BLaER1 treated with 17β-estradiol and CSF1 and Interleukin-3, amounts not matched to agents 10 nM and 100 nM (cell line): Measurements from ENCODE around the gene PRX.
"Not testable (repeated sequence)": the region's sequence is repeated elsewhere in the genome, so short reads cannot be mapped to it uniquely, and the experiment has no call there.

ENCODE experiments used
- H3K27ac ChIP-seq, 11 experiments: shearing (Covaris generic); formaldehyde crosslinking; 2 replicates each; pipeline ENCODE4 v1.8.1; 2022
- H3K27me3 ChIP-seq, 11 experiments: shearing (Covaris generic); formaldehyde crosslinking; 2 replicates each; pipeline ENCODE4 v1.8.1; 2022
- H3K36me3 ChIP-seq, 11 experiments: shearing (Covaris generic); formaldehyde crosslinking; 2 replicates each; pipeline ENCODE4 v1.8.1; 2022
- H3K4me1 ChIP-seq, 10 experiments: shearing (Covaris generic); formaldehyde crosslinking; 2 replicates each; pipeline ENCODE4 v1.8.1; 2022
- H3K4me2 ChIP-seq, 11 experiments: shearing (Covaris generic); formaldehyde crosslinking; 2 replicates each; pipeline ENCODE4 v1.8.1; 2022
- H3K4me3 ChIP-seq, 10 experiments: shearing (Covaris generic); formaldehyde crosslinking; 2 replicates each; pipeline ENCODE4 v1.8.1; 2022
- H3K9ac ChIP-seq, 11 experiments: shearing (Covaris generic); formaldehyde crosslinking; 2 replicates each; pipeline ENCODE4 v1.8.1; 2022
- H3K9me3 ChIP-seq, 11 experiments: shearing (Covaris generic); formaldehyde crosslinking; replicated peaks in 1 of 11; 2 replicates each; pipeline ENCODE4 v1.8.1; 2022
- H4K20me1 ChIP-seq, 11 experiments: shearing (Covaris generic); formaldehyde crosslinking; 2 replicates each; pipeline ENCODE4 v1.8.1; 2022
- Cebpa-rat ChIP-seq, 11 experiments: shearing (Covaris generic); IDR thresholded peaks; 2 replicates each; pipeline ENCODE4 v1.8.1; 2022

The PRX gene, protein sequence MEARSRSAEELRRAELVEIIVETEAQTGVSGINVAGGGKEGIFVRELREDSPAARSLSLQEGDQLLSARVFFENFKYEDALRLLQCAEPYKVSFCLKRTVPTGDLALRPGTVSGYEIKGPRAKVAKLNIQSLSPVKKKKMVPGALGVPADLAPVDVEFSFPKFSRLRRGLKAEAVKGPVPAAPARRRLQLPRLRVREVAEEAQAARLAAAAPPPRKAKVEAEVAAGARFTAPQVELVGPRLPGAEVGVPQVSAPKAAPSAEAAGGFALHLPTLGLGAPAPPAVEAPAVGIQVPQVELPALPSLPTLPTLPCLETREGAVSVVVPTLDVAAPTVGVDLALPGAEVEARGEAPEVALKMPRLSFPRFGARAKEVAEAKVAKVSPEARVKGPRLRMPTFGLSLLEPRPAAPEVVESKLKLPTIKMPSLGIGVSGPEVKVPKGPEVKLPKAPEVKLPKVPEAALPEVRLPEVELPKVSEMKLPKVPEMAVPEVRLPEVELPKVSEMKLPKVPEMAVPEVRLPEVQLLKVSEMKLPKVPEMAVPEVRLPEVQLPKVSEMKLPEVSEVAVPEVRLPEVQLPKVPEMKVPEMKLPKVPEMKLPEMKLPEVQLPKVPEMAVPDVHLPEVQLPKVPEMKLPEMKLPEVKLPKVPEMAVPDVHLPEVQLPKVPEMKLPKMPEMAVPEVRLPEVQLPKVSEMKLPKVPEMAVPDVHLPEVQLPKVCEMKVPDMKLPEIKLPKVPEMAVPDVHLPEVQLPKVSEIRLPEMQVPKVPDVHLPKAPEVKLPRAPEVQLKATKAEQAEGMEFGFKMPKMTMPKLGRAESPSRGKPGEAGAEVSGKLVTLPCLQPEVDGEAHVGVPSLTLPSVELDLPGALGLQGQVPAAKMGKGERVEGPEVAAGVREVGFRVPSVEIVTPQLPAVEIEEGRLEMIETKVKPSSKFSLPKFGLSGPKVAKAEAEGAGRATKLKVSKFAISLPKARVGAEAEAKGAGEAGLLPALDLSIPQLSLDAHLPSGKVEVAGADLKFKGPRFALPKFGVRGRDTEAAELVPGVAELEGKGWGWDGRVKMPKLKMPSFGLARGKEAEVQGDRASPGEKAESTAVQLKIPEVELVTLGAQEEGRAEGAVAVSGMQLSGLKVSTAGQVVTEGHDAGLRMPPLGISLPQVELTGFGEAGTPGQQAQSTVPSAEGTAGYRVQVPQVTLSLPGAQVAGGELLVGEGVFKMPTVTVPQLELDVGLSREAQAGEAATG (N-terminal part only)

DNA sequence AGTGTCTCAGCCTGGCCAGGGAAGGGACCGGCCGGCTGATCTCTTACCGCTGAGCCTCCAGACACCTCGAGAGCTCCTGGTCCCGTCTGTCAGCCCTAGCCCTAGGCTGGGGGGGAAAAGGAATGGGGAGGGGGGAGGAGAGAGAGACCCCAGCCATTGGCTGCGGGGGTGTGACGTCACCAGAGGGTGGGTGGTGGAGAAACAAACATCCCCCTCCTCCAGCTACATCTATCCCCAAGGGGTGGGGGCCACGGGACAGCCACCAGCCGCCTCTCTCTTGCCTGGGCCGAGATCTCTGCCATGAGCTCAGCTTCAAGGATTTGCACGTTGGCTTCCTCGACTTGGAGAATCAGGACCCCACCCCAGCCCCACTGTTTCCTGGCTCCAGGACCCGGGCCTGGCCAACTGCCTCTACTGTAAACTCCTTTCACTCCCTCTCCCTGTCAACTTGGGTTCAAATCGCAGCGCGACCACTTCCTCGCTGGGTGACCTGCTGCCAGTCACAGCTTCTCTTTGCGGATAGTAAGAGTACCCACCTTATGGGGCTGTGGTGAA is at the start of gene PRX:
Gene PRX (minus strand): TSS at position 88 of the 555 bp plus-strand sequence. CDS start 5,446 bp downstream, outside the sequence.
- H3K4me2 ChIP-seq, result peak within 1 kb of the TSS; percentile 15 to 93 (median 82)
- no peaks in the 10 kb centered on the region for H3K9me3 ChIP-seq
- no peak for TF ChIP-seq Cebpa-rat (IDR thresholded peaks at IDR 0.05)
- no peaks in the 10 kb centered on the region for H4K20me1 ChIP-seq
- H3K36me3 ChIP-seq, result no peaks in the 10 kb centered on the region
- peak within 1 kb of the TSS in 8 of 11 experiments; percentile 31 to 75 (median 55); a peak in 15 of 22 replicates for H3K27ac ChIP-seq
- H3K4me1 ChIP-seq, result peaks cover 62 to 97% (median 92%) of the 10 kb centered on the region in 10 experiments
- H3K9ac ChIP-seq, result peak within 1 kb of the TSS in 8 of 11 experiments; percentile 0 to 67 (median 37); a peak in 7 of 22 replicates
- no peaks in the 10 kb centered on the region; a peak in 1 of 22 replicates for H3K27me3 ChIP-seq
- peak within 1 kb of the TSS in 1 of 10 experiments; percentile 19; a peak in 1 of 20 replicates for H3K4me3 ChIP-seq

DNA sequence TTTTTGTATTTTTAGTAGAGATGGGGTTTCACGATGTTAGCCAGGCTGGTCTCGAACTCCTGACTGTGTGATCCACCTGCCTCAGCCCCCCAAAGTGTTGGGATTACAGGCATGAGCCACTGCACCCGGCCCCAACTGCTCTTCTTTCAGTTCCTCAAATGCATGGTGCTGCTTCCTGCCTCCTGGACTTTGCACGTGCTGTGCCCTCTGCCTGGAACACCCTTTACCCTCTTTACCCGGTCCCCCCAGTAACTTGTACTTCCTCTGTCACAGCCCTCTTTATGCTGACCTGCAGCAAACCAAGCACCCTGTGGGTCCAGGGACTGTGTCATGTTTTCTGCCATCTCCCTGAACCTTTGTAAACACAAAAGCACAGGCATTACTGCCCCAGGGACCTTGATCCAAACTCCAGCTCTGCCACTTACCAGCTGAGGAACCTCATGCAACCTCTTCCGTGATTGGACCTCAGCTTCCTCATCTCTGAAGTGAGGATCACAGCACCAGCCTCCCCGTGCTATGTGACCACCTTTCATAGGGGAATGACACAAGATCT is 48.6 kb upstream of the PRX start:
- peaks cover 0 to 67% (median 0%) of the 10 kb centered on the region in 11 experiments; a peak in 5 of 22 replicates for H4K20me1 ChIP-seq
- H3K4me2 ChIP-seq, result peak overlapping the region; percentile 11 to 85 (median 41); a peak in 20 of 22 replicates
- H3K9ac ChIP-seq, result peak overlapping the region in 5 of 11 experiments; percentile 4 to 43 (median 29); a peak in 4 of 22 replicates
- peak overlapping the region in 9 of 11 experiments; percentile 7 to 64 (median 49); a peak in 15 of 22 replicates for H3K27ac ChIP-seq
- H3K27me3 ChIP-seq, result peaks cover 0 to 6% (median 4%) of the 10 kb centered on the region in 11 experiments; a peak in 8 of 22 replicates
- H3K36me3 ChIP-seq, result peaks cover 0 to 36% (median 0%) of the 10 kb centered on the region in 11 experiments; a peak in 8 of 22 replicates
- no peak overlapping the region for H3K4me3 ChIP-seq
- peaks cover 40 to 56% (median 50%) of the 10 kb centered on the region in 10 experiments for H3K4me1 ChIP-seq
- TF ChIP-seq Cebpa-rat (IDR thresholded peaks at IDR 0.05), result no peak
- H3K9me3 ChIP-seq, result no peaks in the 10 kb centered on the region

DNA sequence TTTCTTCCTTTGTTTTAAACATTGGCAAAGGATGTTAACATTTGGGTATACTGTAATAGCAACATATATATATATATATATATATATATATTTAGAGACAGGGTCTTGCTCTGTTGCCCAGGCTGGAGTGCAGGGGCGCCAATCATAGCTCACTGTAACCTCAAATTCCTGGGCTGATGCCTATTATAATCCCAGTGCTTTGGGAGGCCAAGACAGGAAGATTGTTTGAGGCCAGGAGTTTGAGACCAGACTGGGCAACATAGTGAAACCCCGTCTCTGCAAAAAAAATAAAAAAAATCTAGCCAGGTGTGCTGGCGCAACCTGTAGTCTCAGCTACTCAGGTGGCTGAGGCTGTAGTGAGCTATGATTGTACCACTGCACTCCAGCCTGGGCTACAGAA is 47.0 kb upstream of the PRX start:
- TF ChIP-seq Cebpa-rat (IDR thresholded peaks at IDR 0.05), result no peak
- H3K27me3 ChIP-seq, result no peaks in the 10 kb centered on the region
- H3K36me3 ChIP-seq, result peaks cover 0 to 52% (median 0%) of the 10 kb centered on the region in 11 experiments; a peak in 8 of 22 replicates
- H3K9me3 ChIP-seq, result no peaks in the 10 kb centered on the region
- H3K4me2 ChIP-seq, result no peak overlapping the region; a peak in 1 of 22 replicates
- no peak overlapping the region for H3K27ac ChIP-seq
- H4K20me1 ChIP-seq, result peaks cover 0 to 82% (median 0%) of the 10 kb centered on the region in 11 experiments; a peak in 5 of 22 replicates
- no peak overlapping the region for H3K4me3 ChIP-seq
- H3K9ac ChIP-seq, result no peak overlapping the region
- peaks cover 30 to 46% (median 41%) of the 10 kb centered on the region in 10 experiments for H3K4me1 ChIP-seq

DNA sequence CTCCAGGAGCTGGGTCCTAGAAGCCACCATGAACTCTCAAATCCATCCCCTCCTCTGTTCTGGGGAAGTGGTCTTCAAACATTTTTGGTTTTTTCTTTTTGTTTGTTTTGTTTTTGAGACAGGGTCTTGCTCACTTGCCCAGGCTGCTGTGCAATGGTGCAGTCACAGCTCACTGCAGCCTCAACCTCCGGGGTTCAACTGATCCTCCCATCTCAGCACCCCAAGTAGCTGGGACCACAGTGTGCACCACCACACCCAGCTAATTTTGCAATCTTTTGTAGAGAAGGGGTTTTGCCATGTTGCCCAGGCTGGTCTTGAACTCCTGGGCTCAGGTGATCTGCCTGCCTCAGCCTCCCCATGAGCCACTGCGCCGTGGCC is 45.4 kb upstream of the PRX start:
- Histone ChIP-seq H3K4me1 (peaks cover 26 to 33% (median 28%) of the 10 kb centered on the region in 10 experiments), H3K9me3 (no peaks in the 10 kb centered on the region), H4K20me1 (peaks cover 0 to 81% (median 0%) of the 10 kb centered on the region in 11 experiments; a peak in 5 of 22 replicates), H3K27me3 (no peaks in the 10 kb centered on the region), H3K27ac (no peak overlapping the region), H3K9ac (no peak overlapping the region), H3K36me3 (peaks cover 0 to 68% (median 0%) of the 10 kb centered on the region in 11 experiments; a peak in 8 of 22 replicates), H3K4me3 (no peak overlapping the region), H3K4me2 (no peak overlapping the region)
- TF ChIP-seq Cebpa-rat (IDR thresholded peaks at IDR 0.05), result no peak

DNA sequence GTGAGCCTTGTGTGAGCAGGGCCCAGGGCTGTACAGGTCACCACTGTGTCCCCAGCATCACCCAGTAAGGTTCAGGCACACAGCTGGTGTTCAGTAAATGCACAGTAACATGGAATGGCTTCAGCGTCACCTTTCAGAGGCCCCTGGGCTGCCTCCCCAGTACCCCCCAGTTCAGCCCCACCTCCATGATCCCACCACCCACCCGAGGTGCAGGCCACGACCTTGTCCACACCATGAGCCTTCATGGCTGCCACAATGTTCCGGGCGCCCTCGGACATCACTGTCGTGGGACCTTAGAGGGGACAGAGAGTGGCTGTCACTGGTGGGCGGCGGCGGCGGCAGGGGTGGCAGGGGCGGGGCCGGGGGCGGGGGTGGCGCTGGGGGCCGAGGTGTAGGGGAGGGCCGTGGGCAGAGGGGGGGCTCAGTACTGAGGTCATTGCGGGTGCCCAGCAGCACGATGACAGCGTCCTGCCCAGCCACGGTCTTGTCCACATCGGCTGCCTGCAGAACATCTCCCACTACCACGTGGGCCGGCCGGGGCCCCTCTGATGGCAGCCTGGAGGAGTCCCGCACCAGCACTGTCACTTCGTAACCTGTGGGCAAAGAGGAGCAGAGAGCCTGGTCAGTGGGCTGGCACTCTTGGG is 44.9 kb upstream of the PRX start:
- Histone ChIP-seq H3K4me1 (peaks cover 22 to 29% (median 25%) of the 10 kb centered on the region in 10 experiments), H3K9me3 (no peaks in the 10 kb centered on the region), H3K4me3 (no peak overlapping the region), H4K20me1 (peaks cover 0 to 78% (median 0%) of the 10 kb centered on the region in 11 experiments; a peak in 5 of 22 replicates), H3K27me3 (no peaks in the 10 kb centered on the region), H3K36me3 (peaks cover 0 to 73% (median 0%) of the 10 kb centered on the region in 11 experiments; a peak in 8 of 22 replicates), H3K9ac (no peak overlapping the region), H3K4me2 (no peak overlapping the region), H3K27ac (no peak overlapping the region)
- no peak for TF ChIP-seq Cebpa-rat (IDR thresholded peaks at IDR 0.05)

DNA sequence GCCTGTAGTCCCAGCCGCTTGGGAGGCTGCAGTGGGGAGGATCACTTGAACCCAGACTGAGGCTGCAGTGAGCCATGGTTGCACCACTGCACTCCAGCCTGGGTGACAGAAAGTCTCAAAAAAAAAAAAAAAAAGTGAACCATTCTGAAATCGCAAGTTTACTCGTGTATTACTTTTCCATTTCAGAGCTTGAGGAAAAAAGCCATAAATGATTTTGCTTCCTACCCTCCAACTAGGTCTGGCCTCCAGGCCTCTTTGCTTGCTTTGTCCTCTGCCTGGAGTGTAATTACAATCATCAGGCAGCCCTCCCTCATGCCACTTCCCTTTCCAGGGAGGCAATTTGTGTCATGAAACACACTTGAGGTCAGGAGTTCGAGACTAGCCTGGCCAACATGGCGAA is 43.9 kb upstream of the PRX start:
- H3K4me3 ChIP-seq, result no peak overlapping the region
- no peaks in the 10 kb centered on the region for H3K9me3 ChIP-seq
- peaks cover 12 to 22% (median 17%) of the 10 kb centered on the region in 10 experiments for H3K4me1 ChIP-seq
- H3K36me3 ChIP-seq, result peaks cover 0 to 83% (median 0%) of the 10 kb centered on the region in 11 experiments; a peak in 8 of 22 replicates
- H4K20me1 ChIP-seq, result peaks cover 0 to 74% (median 0%) of the 10 kb centered on the region in 11 experiments; a peak in 5 of 22 replicates
- H3K27me3 ChIP-seq, result no peaks in the 10 kb centered on the region
- no peak for TF ChIP-seq Cebpa-rat (IDR thresholded peaks at IDR 0.05)
- no peak overlapping the region for H3K9ac ChIP-seq
- no peak overlapping the region for H3K4me2 ChIP-seq
- no peak overlapping the region for H3K27ac ChIP-seq

DNA sequence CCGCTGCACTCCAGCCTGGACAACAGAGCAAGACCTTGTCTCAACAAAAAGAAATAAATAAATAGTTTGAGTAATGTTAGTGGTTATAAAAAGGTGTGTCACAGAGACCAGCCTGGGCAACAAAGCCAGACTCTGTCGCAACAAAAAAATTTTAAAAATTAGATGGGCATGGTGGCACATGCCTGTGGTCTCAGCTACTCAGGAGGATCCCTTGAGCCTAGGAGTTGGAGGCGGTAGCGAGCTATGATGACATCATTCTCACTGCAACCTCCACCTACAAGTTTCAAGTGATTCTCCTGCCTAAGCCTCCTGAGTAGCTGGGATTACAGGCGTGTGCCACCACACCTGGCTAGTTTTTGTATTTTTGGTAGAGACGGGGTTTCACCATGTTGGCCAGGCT is 40.8 kb upstream of the PRX start:
- peaks cover 0 to 98% (median 5%) of the 10 kb centered on the region in 11 experiments; a peak in 9 of 22 replicates for H3K36me3 ChIP-seq
- H3K4me3 ChIP-seq, result not testable (repeated sequence)

More for the DNA sequence above, 40.8 kb upstream of the PRX start:
- not testable (repeated sequence) for H3K9ac ChIP-seq, H3K27me3 ChIP-seq, H3K27ac ChIP-seq, H3K9me3 ChIP-seq
- H4K20me1 ChIP-seq, result peaks cover 0 to 46% (median 0%) of the 10 kb centered on the region in 11 experiments; a peak in 4 of 22 replicates
- H3K4me1 ChIP-seq, result peaks cover 0 to 11% (median 0%) of the 10 kb centered on the region in 10 experiments; a peak in 5 of 20 replicates
- H3K4me2 ChIP-seq, result peak overlapping the region in 1 of 11 experiments; percentile 9; a peak in 1 of 22 replicates
- TF ChIP-seq Cebpa-rat (IDR thresholded peaks at IDR 0.05), result peak in 1 of 11 experiments; percentile 40; a peak in 1 of 22 replicates
